HG03039 (cell line): ENCODE data around the gene S100A10.

Experiments used
- ATAC-seq: cut with Tn5 transposase; IDR thresholded peaks from one replicate; pipeline ENCODE4 v1.9.1; 2021; ENCODE audit warnings: mild to moderate bottlenecking, moderate library complexity; ENCODE audit not compliant: unreplicated experiment

Gene S100A10

GRCh38 chr1:152013664-152014237 lies 20.1 kb upstream of the S100A10 start:
- ATAC-seq, result no peak

DNA sequence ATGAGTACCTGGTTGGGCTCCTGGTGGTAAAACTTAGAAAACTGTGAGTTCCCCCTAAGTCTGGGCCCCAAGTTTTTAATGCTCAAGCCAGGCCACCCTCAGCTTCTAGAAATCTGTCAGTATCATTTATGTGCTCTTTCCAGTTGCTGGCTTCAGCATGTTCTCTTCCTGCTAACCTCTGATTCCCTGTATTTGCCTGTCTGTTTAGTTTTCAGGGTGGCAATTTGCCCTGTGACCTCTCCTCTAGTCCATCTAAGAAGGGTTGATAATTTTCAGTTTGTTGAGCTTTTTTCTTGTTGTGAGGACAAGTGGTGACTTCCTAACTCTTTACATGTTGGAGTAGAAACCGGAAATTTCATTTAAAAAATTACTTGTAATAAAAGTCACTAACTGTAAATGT lies 16.0 kb upstream of the S100A10 start:
- ATAC-seq, result no peak

- no peak for ATAC-seq
Observed at GRCh38 chr1:152007047-152007446, 13.4 kb upstream of the S100A10 start.

DNA sequence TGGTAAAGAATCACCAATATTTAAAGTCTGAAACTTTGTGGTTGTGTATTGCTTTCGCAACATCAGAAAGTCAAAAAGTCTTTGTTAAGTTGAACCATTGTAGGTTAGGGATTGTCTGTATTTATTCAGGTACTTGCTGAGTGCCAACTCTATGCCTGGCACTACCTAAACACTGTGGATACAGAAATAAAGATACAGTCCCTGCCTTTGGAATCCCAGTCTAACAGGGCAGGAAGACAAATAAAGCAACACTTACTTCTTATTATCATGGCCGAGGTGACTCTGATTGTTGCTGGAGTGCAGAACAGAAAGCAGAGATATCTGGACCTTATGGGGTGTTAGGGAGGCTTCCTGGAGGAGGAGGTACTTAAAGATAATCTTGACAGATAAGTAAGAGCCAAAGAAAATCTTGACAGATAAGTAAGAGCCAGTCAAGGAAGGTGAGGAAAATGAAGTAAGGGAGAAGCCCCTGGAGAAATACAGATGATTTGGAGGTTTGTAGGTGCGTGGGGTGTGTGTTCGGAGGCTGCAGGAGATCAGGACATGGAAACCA lies 11.8 kb upstream of the S100A10 start:
- ATAC-seq, result no peak

GRCh38 chr1:152003846-152004442 lies 10.3 kb upstream of the S100A10 start:
- no peak for ATAC-seq

GRCh38 chr1:152002960-152003359 lies 9.3 kb upstream of the S100A10 start:
- ATAC-seq, result no peak

- ATAC-seq, result no peak
Observed at GRCh38 chr1:152001631-152002584, 8.2 kb upstream of the S100A10 start.

- ATAC-seq, result no peak
Observed at GRCh38 chr1:152000964-152001630, 7.4 kb upstream of the S100A10 start.

DNA sequence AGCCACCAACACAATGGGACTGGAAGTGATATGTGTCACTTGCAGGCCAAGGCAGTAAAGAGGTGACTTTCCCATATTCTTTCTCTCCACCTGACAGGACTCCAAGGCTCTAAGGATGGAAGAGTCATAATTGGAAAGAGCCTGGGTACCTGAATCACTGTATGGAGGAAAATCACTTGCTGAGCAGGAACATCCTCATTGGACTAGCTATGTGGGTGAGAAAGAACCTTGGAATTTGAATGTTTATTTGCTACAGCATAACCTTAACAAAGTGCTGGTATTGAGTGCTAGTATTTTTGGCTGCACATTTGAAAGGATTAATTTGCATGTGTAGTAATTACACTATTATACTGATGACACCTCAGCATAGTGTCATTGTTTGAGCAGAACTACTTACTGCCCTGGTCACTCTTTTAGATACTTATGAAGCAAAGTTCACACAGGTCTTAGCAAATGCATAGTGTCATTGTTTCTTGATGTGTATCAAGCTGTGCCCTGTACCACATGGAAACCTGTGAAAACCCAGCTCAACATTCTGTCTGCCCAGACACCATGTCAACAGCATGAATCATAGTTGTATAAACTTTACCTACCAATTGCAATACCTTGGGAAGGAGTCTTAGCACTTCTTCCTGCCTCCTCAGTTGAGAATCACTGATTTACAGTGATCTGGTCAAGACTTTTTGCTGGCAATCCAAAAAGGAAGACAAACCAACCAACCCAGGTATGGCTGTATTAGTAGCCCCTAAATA lies 5.1 kb upstream of the S100A10 start:
- no peak for ATAC-seq

- ATAC-seq, result no peak
Observed at GRCh38 chr1:151997284-151997570, 3.6 kb upstream of the S100A10 start.

DNA sequence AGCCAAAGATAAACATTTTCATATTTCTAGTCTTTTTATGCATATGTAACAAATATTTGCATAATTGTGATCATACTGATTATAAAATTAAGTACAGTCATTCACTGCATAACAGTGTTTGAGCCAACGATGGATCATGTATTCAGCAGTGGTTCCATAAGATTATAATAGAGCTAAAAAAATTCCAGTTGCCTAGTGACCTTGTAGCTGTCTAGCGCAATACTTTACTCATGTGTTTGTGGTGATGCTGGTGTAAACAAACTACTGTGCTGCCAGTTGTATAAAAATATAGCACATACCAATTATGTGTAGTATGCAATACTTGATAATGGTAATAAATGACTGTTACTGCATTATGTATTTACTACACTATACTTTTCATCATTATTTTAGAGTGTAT lies 2.1 kb upstream of the S100A10 start:
- no peak for ATAC-seq

GRCh38 chr1:151994956-151995355 lies 1.3 kb upstream of the S100A10 start:
- no peak for ATAC-seq

GRCh38 chr1:151993084-151993733 lies 450 bp downstream of the S100A10 start:
- no peak for ATAC-seq

DNA sequence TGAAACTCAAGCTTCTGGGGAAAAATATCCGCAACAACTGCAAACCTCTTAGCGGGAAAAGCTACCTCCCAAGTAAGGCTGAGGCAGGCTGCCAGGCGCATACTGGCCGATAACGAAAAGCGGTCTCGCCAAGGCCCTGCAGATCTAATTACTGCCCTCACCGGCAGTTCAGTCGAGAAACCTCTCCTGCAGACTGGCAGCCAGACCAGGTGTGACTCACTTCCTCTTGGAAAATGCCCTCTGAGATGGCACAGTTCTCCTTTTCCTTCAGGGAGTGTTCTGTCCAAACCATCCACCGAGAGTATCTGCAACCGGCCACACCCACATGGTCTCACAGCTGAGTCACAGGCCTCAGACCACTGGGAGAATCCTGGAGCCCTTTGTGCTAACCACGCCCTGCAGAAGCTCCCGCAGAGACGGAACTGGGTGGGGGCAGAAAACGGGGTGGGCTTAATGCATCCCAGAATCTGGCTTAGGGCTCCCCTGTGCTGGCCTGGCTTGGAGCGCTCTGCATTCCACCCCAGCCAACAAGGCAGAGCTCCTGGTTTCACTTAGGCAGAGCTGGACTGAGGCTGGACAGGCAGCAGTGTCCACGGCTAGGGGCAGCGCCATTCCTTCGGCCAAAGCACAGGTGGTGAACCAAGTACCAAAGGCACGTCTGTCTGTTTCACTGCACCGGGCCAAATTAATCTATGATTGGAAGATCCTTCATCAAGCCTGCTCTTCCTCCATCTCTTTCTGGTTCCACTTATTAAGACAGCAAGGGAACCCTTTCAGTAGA lies 1.2 kb downstream of the S100A10 start:
- ATAC-seq, result no peak

DNA sequence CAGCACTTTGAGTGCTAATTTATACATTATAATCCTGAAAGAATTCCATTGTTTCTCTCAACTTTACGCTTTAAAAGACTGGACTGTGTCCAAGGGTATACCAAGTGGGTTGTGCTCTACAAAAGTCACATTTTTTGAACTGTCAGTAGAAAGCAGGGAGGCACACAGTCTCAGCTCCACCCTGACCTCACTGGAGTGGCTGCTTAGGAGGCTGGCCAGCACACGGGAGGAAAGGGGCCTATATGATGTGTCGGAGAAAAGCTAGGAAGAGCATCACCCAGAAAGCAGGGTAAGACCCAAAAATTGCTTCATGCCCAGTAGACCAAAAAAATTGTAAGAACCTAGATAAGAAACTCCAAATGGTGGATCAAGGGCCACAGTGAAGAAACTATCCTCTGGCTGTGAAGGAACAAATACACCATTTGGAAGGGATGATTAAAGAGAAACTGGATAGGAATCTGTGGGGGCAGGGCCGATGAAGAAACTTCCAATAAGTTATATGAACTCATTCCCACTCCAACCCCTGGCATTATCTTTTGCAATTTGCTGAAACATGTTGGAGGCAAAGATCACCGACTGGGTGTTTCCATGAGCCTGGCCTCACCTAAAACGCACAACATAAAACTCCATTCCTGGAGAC lies 1.9 kb downstream of the S100A10 start:
- no peak for ATAC-seq

- ATAC-seq, result no peak
Observed at GRCh38 chr1:151990856-151991198, 2.8 kb downstream of the S100A10 start.

GRCh38 chr1:151990058-151990855 lies 3.4 kb downstream of the S100A10 start:
- no peak for ATAC-seq

- ATAC-seq, result no peak
Observed at GRCh38 chr1:151989211-151989862, 4.3 kb downstream of the S100A10 start.
